Breast epithelium (tissue), 4 donors: Measurements from ENCODE around the gene ULK1. TPM values are rescaled to one million over a fixed set of nuclear protein-coding genes. Genes with fewer than 3 reads are reported as not detected.
"Not testable (repeated sequence)": the region's sequence is repeated elsewhere in the genome, so short reads cannot be mapped to it uniquely, and the experiment has no call there.

Experiments
- DNase-seq, 2 donors: peaks; one replicate each; pipeline ENCODE4 v3.0.0-alpha.2; 2019; ENCODE audit warnings: low spot score in 2 of 2
- H3K27ac ChIP-seq, 2 donors: fragments of 200-600 bp; sonication (generic) in 1 of 2; one replicate each; pipeline ENCODE4 v1.5.1; 2016 to 2019; ENCODE audit warnings: mild to moderate bottlenecking in 1 of 2
- H3K27me3 ChIP-seq, 2 donors: fragments of 200-600 bp; sonication (generic) in 1 of 2; one replicate each; pipeline versions ENCODE4 v1.5.1 to v1.6.0; 2017 to 2019; ENCODE audit warnings: control low read depth in 1 of 2, mild to moderate bottlenecking in 1 of 2
- H3K36me3 ChIP-seq: fragments of 200-600 bp; one replicate; pipeline ENCODE4 v1.5.1; 2019
- H3K4me1 ChIP-seq, 2 donors: fragments of 200-600 bp; sonication (generic); one replicate each; pipeline ENCODE4 v1.5.1; 2016 to 2019; ENCODE audit warnings: control low read depth in 1 of 2
- H3K4me3 ChIP-seq, 3 donors: fragments of 200-600 bp; sonication (generic); 1 replicate in 2 of 3; 2 replicates in 1 of 3; pipeline ENCODE4 v1.5.1; 2016 to 2019; ENCODE audit warnings: mild to moderate bottlenecking in 3 of 3, moderate library complexity in 2 of 3
- H3K9me3 ChIP-seq, 2 donors: fragments of 200-600 bp; sonication (generic) in 1 of 2; one replicate each; pipeline ENCODE4 v1.5.1; 2016 to 2019; ENCODE audit warnings: control low read depth in 1 of 2
- POLR2A ChIP-seq: fragments of 450-650 bp; IDR thresholded peaks from one replicate; pipeline ENCODE4 v1.6.1; 2016; ENCODE audit warnings: antibody characterized with exemption, mild to moderate bottlenecking, moderate library complexity
- POLR2AphosphoS5 ChIP-seq, 3 donors: sonication (generic); formaldehyde crosslinking; IDR thresholded peaks; one replicate each; pipeline ENCODE4 v1.6.1; 2017; ENCODE audit warnings: antibody characterized with exemption in 3 of 3
- intact Hi-C: fragments of 100-400 bp; cut with DNase I; formaldehyde crosslinking; loops from one replicate; pipeline ENCODE4 v1.15.1; 2023; ENCODE audit warnings: low total_unique reads
- total RNA-seq, 3 donors: library from RNA; depleted of rRNA; stranded (reverse); fragments of >200 nt; gene quantifications; one replicate each; pipeline ENCODE4 v1.1.0, GENCODE V29; 2016
- TF ChIP-seq, protein P1 (sequence below), 3 donors: fragments of 450-650 bp; IDR thresholded peaks; one replicate each; pipeline ENCODE4 v1.5.1; 2016 to 2017; ENCODE audit warnings: antibody characterized with exemption in 3 of 3, mild to moderate bottlenecking in 3 of 3, moderate library complexity in 3 of 3

Gene ULK1
- total RNA-seq, 3 donors from 2014 or later: 14.8 to 18.6 (median 17.0) TPM

DNA sequence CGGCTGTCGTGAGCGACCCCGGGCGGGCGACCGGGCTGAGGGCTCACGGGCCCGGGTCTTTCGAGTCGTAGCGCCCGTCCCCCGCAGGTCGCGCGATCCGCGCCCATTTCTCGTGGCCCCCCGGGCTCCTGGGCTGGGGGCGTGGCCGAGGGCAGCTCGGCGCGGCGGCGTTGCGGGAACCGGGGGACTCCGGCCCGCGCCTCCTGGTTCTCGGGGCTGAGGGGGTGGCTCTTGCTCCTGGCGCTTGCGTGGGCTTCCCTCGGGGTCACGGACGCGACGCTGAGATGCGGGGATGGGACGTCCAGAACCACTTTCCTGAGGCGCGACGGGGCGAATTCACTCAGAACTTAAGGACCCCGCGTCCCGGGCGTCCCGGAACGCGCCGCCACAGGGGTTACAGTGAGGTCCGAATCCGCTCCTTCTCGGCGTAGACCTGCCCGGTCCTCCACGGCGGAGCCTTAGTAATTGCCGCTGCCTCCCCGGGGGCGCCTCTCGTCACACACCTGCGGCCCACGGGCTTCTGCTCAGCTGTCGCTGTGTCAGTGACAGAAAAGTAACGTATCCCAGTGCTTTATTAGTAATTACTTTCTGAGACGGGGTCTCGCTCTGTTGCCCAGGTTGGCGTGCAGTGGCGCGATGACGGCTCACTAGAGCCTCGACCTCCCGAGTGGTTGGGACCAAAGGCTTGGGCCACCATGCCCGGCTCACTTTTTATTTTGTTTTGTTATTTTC lies 55.9 kb downstream of the ULK1 start:
- intact Hi-C loops: no loop called here

DNA sequence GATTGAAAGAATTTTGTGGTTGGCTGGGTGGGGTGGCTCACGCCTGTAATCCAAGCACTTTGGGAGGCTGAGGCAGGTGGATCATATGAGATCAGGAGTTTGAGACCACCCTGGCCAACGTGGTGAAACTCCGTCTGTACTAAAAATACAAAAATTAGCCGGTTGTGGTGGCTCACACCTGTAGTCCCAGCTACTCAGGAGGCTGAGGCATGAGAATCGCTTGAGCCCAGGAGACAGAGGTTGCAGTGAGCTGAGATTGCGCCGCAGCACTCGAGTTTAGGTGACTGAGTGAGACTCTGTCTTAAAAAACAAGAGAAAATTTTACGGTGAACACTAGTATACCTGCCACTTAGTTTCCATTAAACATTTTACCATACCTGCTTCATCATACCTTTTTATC lies 59.4 kb downstream of the ULK1 start:
- H3K27me3 ChIP-seq, H3K9me3 ChIP-seq, H3K36me3 ChIP-seq, H3K4me1 ChIP-seq, DNase-seq, intact Hi-C loops, H3K4me3 ChIP-seq, H3K27ac ChIP-seq: not testable (repeated sequence)

More for the DNA sequence above, 55.9 kb downstream of the ULK1 start:
- H3K9me3 ChIP-seq: no peaks in the 10 kb centered on the region
- peak overlapping the region; percentile 81 to 98 (median 92) for H3K4me3 ChIP-seq
- peak overlapping the region; percentile 82 to 83 for H3K27ac ChIP-seq
- no peak for TF ChIP-seq POLR2AphosphoS5 (IDR thresholded peaks at IDR 0.05)
- TF ChIP-seq, protein P1, sequence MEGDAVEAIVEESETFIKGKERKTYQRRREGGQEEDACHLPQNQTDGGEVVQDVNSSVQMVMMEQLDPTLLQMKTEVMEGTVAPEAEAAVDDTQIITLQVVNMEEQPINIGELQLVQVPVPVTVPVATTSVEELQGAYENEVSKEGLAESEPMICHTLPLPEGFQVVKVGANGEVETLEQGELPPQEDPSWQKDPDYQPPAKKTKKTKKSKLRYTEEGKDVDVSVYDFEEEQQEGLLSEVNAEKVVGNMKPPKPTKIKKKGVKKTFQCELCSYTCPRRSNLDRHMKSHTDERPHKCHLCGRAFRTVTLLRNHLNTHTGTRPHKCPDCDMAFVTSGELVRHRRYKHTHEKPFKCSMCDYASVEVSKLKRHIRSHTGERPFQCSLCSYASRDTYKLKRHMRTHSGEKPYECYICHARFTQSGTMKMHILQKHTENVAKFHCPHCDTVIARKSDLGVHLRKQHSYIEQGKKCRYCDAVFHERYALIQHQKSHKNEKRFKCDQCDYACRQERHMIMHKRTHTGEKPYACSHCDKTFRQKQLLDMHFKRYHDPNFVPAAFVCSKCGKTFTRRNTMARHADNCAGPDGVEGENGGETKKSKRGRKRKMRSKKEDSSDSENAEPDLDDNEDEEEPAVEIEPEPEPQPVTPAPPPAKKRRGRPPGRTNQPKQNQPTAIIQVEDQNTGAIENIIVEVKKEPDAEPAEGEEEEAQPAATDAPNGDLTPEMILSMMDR (IDR thresholded peaks at IDR 0.05): no peak
- TF ChIP-seq POLR2A: no peak
- no peaks in the 10 kb centered on the region for H3K27me3 ChIP-seq
- H3K36me3 ChIP-seq: no peaks in the 10 kb centered on the region
- DNase-seq: no peak
- peaks cover 0 to 4% of the 10 kb centered on the region in 2 donors for H3K4me1 ChIP-seq

DNA sequence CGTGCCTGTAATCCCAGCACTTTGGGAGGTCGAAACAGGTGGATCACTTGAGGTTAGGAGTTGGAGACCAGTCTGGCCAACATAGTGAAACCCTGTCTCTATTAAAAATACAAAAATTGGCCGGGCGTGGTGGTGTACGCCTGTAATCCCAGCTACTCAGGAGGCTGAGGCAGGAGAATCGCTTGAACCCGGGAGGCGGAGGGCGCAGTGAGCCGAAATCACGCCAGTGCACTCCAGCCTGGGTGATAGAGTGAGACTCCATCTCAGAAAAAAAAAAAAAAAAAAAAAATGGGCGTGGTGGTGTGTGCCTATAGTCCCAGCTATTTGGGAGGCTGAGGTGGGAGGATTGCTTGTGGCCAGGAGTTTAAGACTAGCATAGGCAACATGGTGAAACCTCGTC lies 60.0 kb downstream of the ULK1 start:
- H3K27ac ChIP-seq, H3K27me3 ChIP-seq, H3K4me3 ChIP-seq, DNase-seq, H3K4me1 ChIP-seq, intact Hi-C loops, H3K36me3 ChIP-seq, H3K9me3 ChIP-seq: not testable (repeated sequence)

DNA sequence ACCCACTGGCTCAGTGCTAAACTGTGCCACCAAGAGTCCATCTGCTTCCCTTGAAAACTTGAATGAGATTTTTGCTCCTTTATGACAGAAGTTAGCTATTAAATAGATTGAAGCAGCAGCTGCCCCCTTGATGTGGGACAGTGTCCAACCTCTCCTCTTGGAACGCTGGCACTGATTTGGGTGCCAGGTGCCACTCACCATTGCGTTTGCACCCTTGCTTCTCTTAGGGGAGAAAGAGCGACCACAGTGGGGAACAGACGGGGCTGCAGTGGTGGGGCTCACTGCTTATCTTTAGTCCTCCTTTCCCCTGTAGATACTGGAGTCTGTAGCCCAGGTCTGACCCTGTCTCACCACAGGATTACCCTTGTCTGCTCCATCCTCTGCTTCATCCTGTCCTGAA lies 64.7 kb downstream of the ULK1 start:
- peak in 1 of 2 donors; percentile 47 for DNase-seq
- Histone ChIP-seq H3K36me3 (no peaks in the 10 kb centered on the region), H3K4me1 (no peaks in the 10 kb centered on the region), H3K27ac (no peak overlapping the region), H3K27me3 (no peaks in the 10 kb centered on the region), H3K9me3 (no peaks in the 10 kb centered on the region), H3K4me3 (no peak overlapping the region)
- TF ChIP-seq, protein P1 (IDR thresholded peaks at IDR 0.05): no peak
- TF ChIP-seq POLR2AphosphoS5 (IDR thresholded peaks at IDR 0.05) (no peak), POLR2A (no peak)
- intact Hi-C loops: no loop called here

DNA sequence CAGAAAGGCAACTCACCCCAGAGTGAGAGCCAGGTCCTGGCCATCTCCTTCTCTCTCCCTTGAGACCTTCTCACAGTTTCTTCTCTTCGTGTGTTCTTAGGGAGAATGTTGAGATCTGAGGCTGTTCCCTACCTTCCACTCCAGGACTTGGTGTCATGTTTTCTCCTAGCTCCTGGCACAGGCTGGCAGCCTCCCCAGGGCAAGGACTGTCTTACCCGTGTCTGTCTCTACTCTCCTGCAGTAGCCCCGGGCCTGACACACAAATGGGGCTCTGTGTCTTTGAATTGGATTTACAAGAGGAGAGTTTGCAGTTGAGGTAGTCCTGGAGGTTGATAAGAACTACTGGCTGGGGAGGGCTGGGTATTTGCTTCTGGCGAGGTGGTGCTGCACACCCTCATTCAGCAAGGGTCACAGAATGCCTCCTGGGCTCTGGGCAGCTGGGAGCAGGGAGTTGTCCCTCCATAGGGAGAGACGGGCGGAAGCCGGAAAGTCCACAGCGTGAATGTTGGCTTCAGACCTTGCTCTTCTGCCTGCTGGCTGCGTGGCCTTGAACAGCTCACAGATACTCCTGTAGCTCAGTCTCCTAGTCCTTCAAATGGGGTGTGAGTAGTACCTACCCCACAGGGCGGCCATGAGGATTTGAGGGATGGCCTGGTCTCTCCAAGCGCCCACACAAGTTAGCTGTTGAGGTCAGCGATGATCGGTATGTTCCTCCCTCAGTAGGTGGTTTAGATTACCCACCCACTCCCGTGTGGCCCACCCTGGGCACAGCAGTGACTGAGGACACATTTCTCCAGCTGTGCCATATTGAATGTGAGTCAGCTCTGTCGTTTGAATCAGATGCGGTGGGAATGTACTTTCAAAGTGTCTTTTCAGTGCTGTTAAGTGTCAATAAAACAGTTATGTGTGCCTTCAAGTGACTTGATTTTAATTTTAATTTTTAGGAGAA lies 65.5 kb downstream of the ULK1 start:
- H3K4me3 ChIP-seq: no peak overlapping the region
- no peaks in the 10 kb centered on the region for H3K9me3 ChIP-seq
- intact Hi-C loops: no loop called here
- no peaks in the 10 kb centered on the region for H3K36me3 ChIP-seq
- H3K27ac ChIP-seq: no peak overlapping the region
- TF ChIP-seq POLR2A (no peak), POLR2AphosphoS5 (IDR thresholded peaks at IDR 0.05) (no peak)
- TF ChIP-seq, protein P1 (IDR thresholded peaks at IDR 0.05): no peak
- H3K27me3 ChIP-seq: no peaks in the 10 kb centered on the region
- H3K4me1 ChIP-seq: no peaks in the 10 kb centered on the region
- peak in 1 of 2 donors; percentile 42 for DNase-seq

DNA sequence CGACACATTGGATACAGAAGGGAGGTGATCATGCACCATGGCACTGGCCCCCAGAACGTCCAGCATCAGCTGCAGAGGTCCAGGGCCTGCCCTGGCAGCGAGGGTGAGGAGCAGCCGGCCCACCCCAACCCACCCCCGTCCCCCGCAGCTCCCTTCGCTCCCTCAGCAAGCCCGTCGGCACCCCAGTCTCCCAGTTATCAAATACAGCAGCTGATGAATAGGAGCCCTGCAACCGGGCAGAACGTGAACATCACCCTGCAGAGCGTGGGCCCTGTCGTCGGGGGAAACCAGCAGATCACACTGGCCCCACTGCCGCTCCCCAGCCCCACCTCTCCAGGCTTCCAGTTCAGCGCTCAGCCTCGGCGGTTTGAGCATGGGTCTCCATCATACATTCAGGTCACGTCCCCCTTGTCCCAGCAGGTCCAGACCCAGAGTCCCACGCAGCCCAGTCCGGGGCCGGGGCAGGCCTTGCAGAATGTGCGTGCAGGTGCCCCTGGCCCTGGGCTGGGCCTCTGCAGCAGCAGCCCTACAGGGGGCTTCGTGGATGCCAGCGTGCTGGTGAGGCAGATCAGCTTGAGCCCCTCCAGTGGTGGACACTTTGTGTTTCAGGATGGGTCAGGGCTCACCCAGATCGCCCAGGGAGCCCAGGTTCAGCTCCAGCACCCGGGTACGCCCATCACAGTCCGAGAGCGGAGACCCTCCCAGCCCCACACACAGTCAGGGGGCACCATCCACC lies 66.3 kb downstream of the ULK1 start:
- peak in 1 of 2 donors; percentile 19 for DNase-seq
- intact Hi-C loops, H3K4me3 ChIP-seq, H3K27ac ChIP-seq, H3K27me3 ChIP-seq, H3K4me1 ChIP-seq, H3K9me3 ChIP-seq, H3K36me3 ChIP-seq: not testable (repeated sequence)

DNA sequence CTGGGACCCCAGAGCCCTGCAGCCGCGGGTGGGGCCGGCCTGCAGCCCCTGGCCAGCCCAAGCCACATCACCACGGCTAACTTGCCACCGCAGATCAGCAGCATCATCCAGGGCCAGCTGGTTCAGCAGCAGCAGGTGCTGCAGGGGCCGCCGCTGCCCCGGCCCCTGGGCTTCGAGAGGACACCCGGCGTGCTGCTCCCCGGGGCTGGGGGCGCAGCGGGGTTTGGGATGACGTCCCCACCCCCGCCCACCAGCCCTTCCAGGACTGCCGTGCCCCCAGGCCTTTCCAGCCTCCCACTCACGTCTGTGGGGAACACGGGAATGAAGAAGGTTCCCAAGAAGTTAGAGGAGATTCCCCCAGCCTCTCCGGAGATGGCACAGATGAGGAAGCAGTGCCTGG lies 66.9 kb downstream of the ULK1 start:
- DNase-seq, intact Hi-C loops, H3K27ac ChIP-seq, H3K4me1 ChIP-seq, H3K4me3 ChIP-seq, H3K9me3 ChIP-seq, H3K27me3 ChIP-seq, H3K36me3 ChIP-seq: not testable (repeated sequence)
